GM19099 (cell line): ENCODE results near the gene LST1.
A peak's percentile ranks its signal among the peaks of the same experiment; 100 is the strongest.

Source experiments
- POLR2A ChIP-seq: IDR thresholded peaks from 3 replicates; pipeline ENCODE4 v1.6.1; 2011; ENCODE audit warnings: low read depth; ENCODE audit not compliant: insufficient read length; ENCODE audit errors: extremely low read depth

The LST1 gene

GRCh38 chr6:31620586-31621319 is 34.7 kb downstream of the LST1 start, which contains the start of gene PRRC2A:
Gene PRRC2A (plus strand): TSS chr6:31620715. CDS start chr6:31622790, 2,075 bp downstream.
- peak; percentile 69 for TF ChIP-seq POLR2A

- TF ChIP-seq POLR2A = no peak
These were observed 35.4 kb downstream of the LST1 start for GRCh38 chr6:31621320-31621939.

GRCh38 chr6:31621991-31622390 is 35.9 kb downstream of the LST1 start:
- no peak for TF ChIP-seq POLR2A

GRCh38 chr6:31622684-31623091 is 36.6 kb downstream of the LST1 start:
- no peak for TF ChIP-seq POLR2A

GRCh38 chr6:31624070-31624469 is 38.0 kb downstream of the LST1 start:
- TF ChIP-seq POLR2A = no peak

- TF ChIP-seq POLR2A = no peak
These were observed 40.9 kb downstream of the LST1 start for GRCh38 chr6:31626952-31627351.

GRCh38 chr6:31627690-31628287 is 41.7 kb downstream of the LST1 start:
- no peak for TF ChIP-seq POLR2A

GRCh38 chr6:31629014-31629413 is 42.9 kb downstream of the LST1 start:
- TF ChIP-seq POLR2A = no peak

GRCh38 chr6:31630177-31630934 is 44.3 kb downstream of the LST1 start:
- no peak for TF ChIP-seq POLR2A

GRCh38 chr6:31631209-31631608 is 45.1 kb downstream of the LST1 start:
- TF ChIP-seq POLR2A = no peak

- TF ChIP-seq POLR2A = no peak
These were observed 45.7 kb downstream of the LST1 start for GRCh38 chr6:31631681-31632278.

GRCh38 chr6:31632279-31632946 is 46.3 kb downstream of the LST1 start:
- TF ChIP-seq POLR2A = peak; percentile 9

- no peak for TF ChIP-seq POLR2A
These were observed 47.4 kb downstream of the LST1 start for GRCh38 chr6:31633447-31633846.

GRCh38 chr6:31634131-31634530 is 48.1 kb downstream of the LST1 start:
- TF ChIP-seq POLR2A = no peak
